Measurements from ENCODE around the gene MICAL3.
"Not testable (repeated sequence)": the region's sequence is repeated elsewhere in the genome, so short reads cannot be mapped to it uniquely, and the experiment has no call there.

The MICAL3 gene

GRCh38 chr22:17994424-17995108 lies 29.8 kb downstream of the MICAL3 start:
- TF ChIP-seq, protein P1, sequence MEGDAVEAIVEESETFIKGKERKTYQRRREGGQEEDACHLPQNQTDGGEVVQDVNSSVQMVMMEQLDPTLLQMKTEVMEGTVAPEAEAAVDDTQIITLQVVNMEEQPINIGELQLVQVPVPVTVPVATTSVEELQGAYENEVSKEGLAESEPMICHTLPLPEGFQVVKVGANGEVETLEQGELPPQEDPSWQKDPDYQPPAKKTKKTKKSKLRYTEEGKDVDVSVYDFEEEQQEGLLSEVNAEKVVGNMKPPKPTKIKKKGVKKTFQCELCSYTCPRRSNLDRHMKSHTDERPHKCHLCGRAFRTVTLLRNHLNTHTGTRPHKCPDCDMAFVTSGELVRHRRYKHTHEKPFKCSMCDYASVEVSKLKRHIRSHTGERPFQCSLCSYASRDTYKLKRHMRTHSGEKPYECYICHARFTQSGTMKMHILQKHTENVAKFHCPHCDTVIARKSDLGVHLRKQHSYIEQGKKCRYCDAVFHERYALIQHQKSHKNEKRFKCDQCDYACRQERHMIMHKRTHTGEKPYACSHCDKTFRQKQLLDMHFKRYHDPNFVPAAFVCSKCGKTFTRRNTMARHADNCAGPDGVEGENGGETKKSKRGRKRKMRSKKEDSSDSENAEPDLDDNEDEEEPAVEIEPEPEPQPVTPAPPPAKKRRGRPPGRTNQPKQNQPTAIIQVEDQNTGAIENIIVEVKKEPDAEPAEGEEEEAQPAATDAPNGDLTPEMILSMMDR (IDR thresholded peaks at IDR 0.05; ENCODE audit: low read depth, low read length) = no peak
- in situ Hi-C loops (cut with HindIII; ENCODE audit: low sequenced_read_pairs) = no loop called here
- H3K4me3 ChIP-seq (ENCODE audit: low read depth, low read length) = no peak overlapping the region
- DNase-seq (ENCODE audit: low read depth, low spot score) = no peak

- DNase-seq (ENCODE audit: low read depth, low spot score); H3K4me3 ChIP-seq (ENCODE audit: low read depth, low read length); in situ Hi-C loops (cut with HindIII; ENCODE audit: low sequenced_read_pairs): not testable (repeated sequence)
These were observed 31.4 kb downstream of the MICAL3 start for GRCh38 chr22:17992976-17993375.

DNA sequence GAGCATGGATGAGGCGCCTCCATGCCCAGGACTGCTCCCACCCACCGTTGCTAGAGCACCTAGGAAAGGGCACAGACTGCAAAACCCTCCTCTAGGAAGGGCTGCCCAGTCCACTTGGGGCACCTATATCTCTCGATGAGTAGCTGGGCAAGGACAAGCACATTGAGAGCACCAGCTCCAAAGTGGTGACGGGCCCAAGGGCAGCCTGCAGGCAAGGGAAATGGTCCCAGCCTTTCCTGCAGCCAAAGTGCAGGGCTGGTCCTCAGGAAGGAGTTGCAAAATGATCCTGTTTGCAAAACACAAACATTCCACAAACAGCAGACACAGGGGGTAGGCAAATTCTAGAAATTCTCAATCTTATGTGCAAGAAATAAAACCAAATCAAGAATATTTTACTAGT lies 32.4 kb downstream of the MICAL3 start:
- DNase-seq (ENCODE audit: low read depth, low spot score); H3K4me3 ChIP-seq (ENCODE audit: low read depth, low read length); in situ Hi-C loops (cut with HindIII; ENCODE audit: low sequenced_read_pairs): not testable (repeated sequence)

- in situ Hi-C loops (cut with HindIII; ENCODE audit: low sequenced_read_pairs) = no loop called here
- TF ChIP-seq, protein P1 (IDR thresholded peaks at IDR 0.05; ENCODE audit: low read depth, low read length) = no peak
These were observed 33.4 kb downstream of the MICAL3 start for GRCh38 chr22:17990942-17991341.

GRCh38 chr22:17990147-17990546 lies 34.2 kb downstream of the MICAL3 start:
- in situ Hi-C loops (cut with HindIII; ENCODE audit: low sequenced_read_pairs) = no loop called here
- TF ChIP-seq, protein P1 (IDR thresholded peaks at IDR 0.05; ENCODE audit: low read depth, low read length) = no peak

More at GRCh38 chr22:17990942-17991341, 33.4 kb downstream of the MICAL3 start:
- DNase-seq (ENCODE audit: low read depth, low spot score) = no peak
- no peak overlapping the region for H3K4me3 ChIP-seq (ENCODE audit: low read depth, low read length)

DNA sequence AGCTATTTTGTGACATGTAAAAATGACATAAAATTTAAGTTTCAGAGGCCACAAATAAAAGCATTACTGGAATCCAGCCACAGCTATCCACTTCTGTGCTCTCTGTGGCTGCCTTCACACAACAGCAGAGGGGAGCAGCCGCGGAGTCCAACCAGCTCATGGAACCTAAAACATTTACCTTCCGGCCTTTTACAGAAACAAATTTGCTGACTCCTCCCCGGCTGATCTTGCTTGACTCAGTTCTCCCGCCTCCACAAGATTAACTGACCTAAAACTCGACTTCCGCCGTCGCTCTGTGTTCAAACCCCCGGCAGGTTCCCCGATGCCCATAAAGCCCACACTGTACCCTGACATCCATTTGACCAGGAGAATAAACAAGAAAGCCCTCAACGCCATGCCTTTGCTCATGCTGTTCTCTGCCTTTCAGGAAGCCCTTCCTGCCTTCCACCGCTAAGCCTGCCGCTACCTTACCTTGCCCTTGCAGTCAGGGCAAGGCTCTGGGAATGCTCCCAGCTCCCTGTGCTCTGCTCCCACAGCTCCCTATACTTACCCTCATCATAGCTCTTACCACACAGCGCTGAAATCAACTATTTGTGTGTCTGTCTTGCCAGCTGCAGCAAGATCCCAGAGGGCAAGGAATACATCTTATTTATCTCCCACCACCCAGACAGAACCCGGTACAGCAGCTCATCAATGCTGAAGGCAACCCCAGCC lies 35.4 kb downstream of the MICAL3 start:
- no peak overlapping the region for H3K4me3 ChIP-seq (ENCODE audit: low read depth, low read length)
- in situ Hi-C loops (cut with HindIII; ENCODE audit: low sequenced_read_pairs) = no loop called here
- TF ChIP-seq, protein P1 (IDR thresholded peaks at IDR 0.05; ENCODE audit: low read depth, low read length) = no peak
- no peak for DNase-seq (ENCODE audit: low read depth, low spot score)

More at GRCh38 chr22:17990147-17990546, 34.2 kb downstream of the MICAL3 start:
- H3K4me3 ChIP-seq (ENCODE audit: low read depth, low read length) = no peak overlapping the region
- DNase-seq (ENCODE audit: low read depth, low spot score) = no peak

- no peak for DNase-seq (ENCODE audit: low read depth, low spot score)
- in situ Hi-C loops (cut with HindIII; ENCODE audit: low sequenced_read_pairs) = no loop called here
- TF ChIP-seq, protein P1 (IDR thresholded peaks at IDR 0.05; ENCODE audit: low read depth, low read length) = no peak
- no peak overlapping the region for H3K4me3 ChIP-seq (ENCODE audit: low read depth, low read length)
These were observed 38.8 kb downstream of the MICAL3 start for GRCh38 chr22:17985606-17986005.

DNA sequence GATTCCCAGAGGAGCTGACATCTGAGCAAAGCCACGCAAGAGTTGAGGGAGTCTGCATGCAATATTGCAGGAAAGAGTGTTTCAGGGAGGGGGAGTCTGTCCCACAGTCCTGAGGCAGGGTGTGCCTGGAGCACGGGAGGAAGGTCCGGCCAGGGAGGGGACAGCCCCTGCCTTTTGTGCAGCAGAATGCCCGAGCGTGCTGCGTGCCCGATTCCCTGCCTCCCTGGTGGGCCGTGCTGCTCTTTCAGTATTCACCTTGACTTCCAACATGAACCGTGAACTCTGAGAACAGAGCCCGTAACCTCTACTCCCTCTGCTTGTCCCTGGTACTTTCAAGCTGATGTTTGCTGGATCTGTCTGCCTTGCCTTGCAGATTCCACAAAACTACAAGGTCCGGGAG lies 39.3 kb downstream of the MICAL3 start:
- in situ Hi-C loops (cut with HindIII; ENCODE audit: low sequenced_read_pairs); DNase-seq (ENCODE audit: low read depth, low spot score); H3K4me3 ChIP-seq (ENCODE audit: low read depth, low read length): not testable (repeated sequence)

Data from astrocyte of the spinal cord (primary cell).